ENCODE measurements around the gene RNF44.

The RNF44 gene

DNA sequence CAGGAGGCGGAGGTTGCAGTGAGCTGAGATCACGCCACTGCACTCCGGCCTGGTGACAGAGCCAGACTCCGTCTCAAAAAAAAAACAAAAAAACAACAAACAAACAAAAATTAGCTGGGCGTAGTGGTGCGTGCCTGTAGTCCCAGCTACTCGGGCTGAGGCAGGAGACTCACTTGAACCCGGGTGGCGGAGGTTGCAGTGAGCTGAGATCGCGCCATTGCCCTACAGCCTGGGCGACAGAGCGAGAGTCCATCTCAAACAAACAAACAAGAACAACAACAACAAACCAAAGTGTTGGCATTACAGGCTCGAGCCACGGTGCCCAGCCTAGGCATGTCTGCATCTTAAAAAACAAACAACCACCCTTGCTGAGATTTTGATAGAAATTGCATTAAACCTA, 12.2 kb downstream of the RNF44 start:
- TF ChIP-seq, protein P1, sequence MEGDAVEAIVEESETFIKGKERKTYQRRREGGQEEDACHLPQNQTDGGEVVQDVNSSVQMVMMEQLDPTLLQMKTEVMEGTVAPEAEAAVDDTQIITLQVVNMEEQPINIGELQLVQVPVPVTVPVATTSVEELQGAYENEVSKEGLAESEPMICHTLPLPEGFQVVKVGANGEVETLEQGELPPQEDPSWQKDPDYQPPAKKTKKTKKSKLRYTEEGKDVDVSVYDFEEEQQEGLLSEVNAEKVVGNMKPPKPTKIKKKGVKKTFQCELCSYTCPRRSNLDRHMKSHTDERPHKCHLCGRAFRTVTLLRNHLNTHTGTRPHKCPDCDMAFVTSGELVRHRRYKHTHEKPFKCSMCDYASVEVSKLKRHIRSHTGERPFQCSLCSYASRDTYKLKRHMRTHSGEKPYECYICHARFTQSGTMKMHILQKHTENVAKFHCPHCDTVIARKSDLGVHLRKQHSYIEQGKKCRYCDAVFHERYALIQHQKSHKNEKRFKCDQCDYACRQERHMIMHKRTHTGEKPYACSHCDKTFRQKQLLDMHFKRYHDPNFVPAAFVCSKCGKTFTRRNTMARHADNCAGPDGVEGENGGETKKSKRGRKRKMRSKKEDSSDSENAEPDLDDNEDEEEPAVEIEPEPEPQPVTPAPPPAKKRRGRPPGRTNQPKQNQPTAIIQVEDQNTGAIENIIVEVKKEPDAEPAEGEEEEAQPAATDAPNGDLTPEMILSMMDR (IDR thresholded peaks at IDR 0.05; ENCODE audit: low read depth, low read length) = no peak
- Histone ChIP-seq H3K27me3 (no peaks in the 10 kb centered on the region), H3K4me1 (peaks cover 17% of the 10 kb centered on the region), H3K4me3 (ENCODE audit: low read depth, low read length) (no peak overlapping the region), H3K9me3 (no peaks in the 10 kb centered on the region), H3K36me3 (peaks cover 32% of the 10 kb centered on the region)
- DNase-seq = no peak

DNA sequence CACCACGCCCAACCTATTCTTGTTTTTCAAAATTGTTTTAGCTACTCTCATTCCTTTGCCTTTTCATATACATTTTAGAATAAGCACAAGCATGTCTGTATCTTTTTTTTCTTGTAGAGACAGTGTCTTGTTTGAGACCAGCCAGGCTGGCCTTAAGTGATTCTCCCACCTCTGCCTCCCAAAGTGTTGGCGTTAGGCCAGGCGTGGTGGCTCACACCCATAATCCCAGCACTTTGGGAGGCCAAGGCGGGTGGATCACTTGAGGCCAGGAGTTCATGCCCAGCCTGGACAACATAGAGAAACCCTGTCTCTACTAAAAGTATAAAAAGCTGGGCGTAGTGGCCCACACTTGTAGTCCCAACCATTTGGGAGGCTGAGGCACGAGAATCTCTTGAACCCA, 13.1 kb downstream of the RNF44 start:
- H3K9me3 ChIP-seq = no peaks in the 10 kb centered on the region
- DNase-seq = no peak
- H3K36me3 ChIP-seq = peaks cover 25% of the 10 kb centered on the region
- TF ChIP-seq, protein P1 (IDR thresholded peaks at IDR 0.05; ENCODE audit: low read depth, low read length) = no peak
- H3K4me3 ChIP-seq (ENCODE audit: low read depth, low read length) = no peak overlapping the region
- H3K4me1 ChIP-seq = peaks cover 10% of the 10 kb centered on the region
- no peaks in the 10 kb centered on the region for H3K27me3 ChIP-seq

DNA sequence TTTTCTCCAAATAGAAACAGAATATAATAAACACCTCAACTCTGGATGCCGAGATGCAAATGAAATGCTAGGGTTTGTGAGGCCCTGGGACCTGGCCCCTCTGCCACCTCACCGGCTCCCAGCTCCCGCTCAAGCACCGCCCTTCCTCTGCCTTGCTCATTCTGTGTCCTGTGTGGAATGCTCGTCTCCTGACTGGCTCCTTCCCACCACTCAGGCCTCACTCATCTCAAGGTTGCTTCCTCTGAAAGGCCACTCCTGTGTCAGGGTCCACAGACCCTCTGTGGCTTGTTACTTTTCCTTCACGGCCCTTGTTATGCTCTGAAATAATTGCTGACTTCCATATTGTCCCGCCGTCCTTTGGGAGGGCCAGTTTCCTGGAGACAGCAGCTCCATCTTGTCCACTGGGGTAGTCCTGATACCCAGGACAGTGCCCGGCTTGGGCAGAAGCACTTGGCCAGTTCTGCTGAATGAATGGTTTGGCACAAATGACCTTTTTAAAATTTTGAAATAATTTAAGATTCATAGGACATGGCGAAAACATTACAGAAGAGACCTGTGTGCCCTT, 15.4 kb downstream of the RNF44 start:
- Histone ChIP-seq H3K27me3 (no peaks in the 10 kb centered on the region), H3K9me3 (no peaks in the 10 kb centered on the region), H3K36me3 (peaks cover 3% of the 10 kb centered on the region; the same call in 1 of the 2 replicates), H3K4me3 (ENCODE audit: low read depth, low read length) (no peak overlapping the region), H3K4me1 (no peaks in the 10 kb centered on the region)
- TF ChIP-seq, protein P1 (IDR thresholded peaks at IDR 0.05; ENCODE audit: low read depth, low read length) = no peak
- DNase-seq = no peak

DNA sequence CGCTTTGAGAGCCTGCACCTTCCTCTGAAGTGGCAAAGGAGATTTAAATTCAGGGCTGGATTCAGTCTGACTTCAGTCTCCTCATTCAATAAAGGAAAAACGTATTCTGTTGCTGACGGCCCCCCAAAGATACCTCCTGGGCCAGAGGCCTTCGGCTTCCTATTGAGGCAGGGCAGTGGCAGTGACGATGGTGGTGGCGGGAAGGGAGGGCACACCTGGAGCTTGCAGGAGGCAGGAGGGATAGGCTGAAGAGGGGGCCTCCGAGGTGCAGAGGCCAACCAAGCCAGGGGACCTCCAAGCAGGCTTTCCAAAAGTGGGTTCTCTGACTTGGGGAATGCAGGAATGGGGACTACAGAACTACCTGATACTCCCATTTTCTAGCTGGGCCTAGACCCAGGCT, 15.9 kb downstream of the RNF44 start:
- H3K36me3 ChIP-seq = peaks cover 3% of the 10 kb centered on the region; the same call in 1 of the 2 replicates
- DNase-seq = no peak
- H3K9me3 ChIP-seq = no peaks in the 10 kb centered on the region
- H3K27me3 ChIP-seq = no peaks in the 10 kb centered on the region
- TF ChIP-seq, protein P1 (IDR thresholded peaks at IDR 0.05; ENCODE audit: low read depth, low read length) = no peak
- no peaks in the 10 kb centered on the region for H3K4me1 ChIP-seq
- H3K4me3 ChIP-seq (ENCODE audit: low read depth, low read length) = no peak overlapping the region

DNA sequence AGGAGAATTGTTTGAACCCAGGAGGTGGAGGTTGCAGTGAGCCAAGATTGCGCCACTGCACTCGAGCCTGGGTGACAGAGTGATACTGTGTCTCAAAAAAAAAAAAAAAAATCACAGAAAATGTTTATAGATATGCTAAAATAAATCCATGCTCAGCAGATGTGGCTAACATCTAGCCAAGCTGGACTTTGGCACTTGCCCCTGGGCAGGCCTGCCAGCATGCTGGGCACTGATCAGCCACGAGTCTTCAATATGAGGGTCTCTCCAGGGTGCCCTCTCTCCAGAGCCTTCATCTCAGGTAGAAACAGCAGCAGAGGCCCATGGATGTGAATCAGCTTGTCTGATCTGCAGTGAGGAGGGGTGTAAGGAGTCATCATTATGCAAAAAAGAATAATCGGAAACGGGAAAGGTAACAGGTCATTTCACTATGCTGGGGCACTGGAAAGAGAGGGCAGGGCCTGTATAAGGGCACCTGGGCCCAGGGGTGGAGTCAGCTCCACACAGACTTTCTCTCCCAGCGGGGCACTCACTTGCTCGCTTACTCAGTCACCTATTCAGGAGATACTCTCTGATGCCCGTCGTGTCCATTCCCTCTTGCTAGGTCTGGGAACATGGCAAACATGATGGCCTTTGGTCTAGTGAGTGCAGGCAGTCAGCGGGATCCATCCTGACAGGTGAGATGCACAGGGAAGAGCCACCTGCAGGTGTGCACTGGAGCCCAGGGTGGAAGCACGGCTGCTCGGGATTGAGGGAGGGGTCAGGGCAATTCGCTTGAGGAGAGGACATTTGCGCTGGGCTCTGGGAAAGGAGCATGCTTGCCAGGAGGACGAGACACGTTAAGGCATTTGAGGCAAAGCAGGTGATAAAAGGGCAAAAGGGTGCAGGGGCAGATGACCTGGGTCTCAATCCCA, 17.1 kb downstream of the RNF44 start:
- Histone ChIP-seq H3K9me3 (no peaks in the 10 kb centered on the region), H3K36me3 (no peaks in the 10 kb centered on the region), H3K4me3 (ENCODE audit: low read depth, low read length) (no peak overlapping the region), H3K27me3 (no peaks in the 10 kb centered on the region), H3K4me1 (no peaks in the 10 kb centered on the region)
- TF ChIP-seq, protein P1 (IDR thresholded peaks at IDR 0.05; ENCODE audit: low read depth, low read length) = no peak
- no peak for DNase-seq

Measured in BE2C (cell line).